Neuronal stem cell (in vitro differentiated cells): ENCODE results near the gene ADAT3.

Source experiments
- DNase-seq: peaks from one replicate; pipeline ENCODE4 v3.0.0-alpha.2; 2013; ENCODE audit warnings: low spot score
- H2AFZ ChIP-seq: one replicate; pipeline ENCODE4 v1.6.1; 2013; ENCODE audit warnings: mild to moderate bottlenecking, low read length, inconsistent platforms
- H2AK5ac ChIP-seq: 2 replicates; pipeline ENCODE4 v1.6.1; 2013; ENCODE audit warnings: low read depth, mild to moderate bottlenecking, inconsistent platforms, low read length, moderate library complexity, mixed read lengths
- H2BK120ac ChIP-seq: 2 replicates; pipeline ENCODE4 v1.6.1; 2013; ENCODE audit warnings: low read depth, mild to moderate bottlenecking, inconsistent platforms, low read length, moderate library complexity, mixed read lengths
- H2BK12ac ChIP-seq: one replicate; pipeline ENCODE4 v1.6.1; 2013; ENCODE audit warnings: low read length, inconsistent platforms
- H2BK15ac ChIP-seq: 2 replicates; pipeline ENCODE4 v1.6.1; 2013; ENCODE audit warnings: mild to moderate bottlenecking, low read length, inconsistent platforms, mixed read lengths
- H2BK5ac ChIP-seq: one replicate; pipeline ENCODE4 v1.6.1; 2013; ENCODE audit warnings: inconsistent platforms, mild to moderate bottlenecking, low read length, moderate library complexity
- H3K14ac ChIP-seq: one replicate; pipeline ENCODE4 v1.6.1; 2013; ENCODE audit warnings: low read length, inconsistent platforms
- H3K18ac ChIP-seq: 2 replicates; pipeline ENCODE4 v1.6.1; 2013; ENCODE audit warnings: low read length, inconsistent platforms
- H3K23ac ChIP-seq: 2 replicates; pipeline ENCODE4 v1.6.1; 2013; ENCODE audit warnings: low read depth, mild to moderate bottlenecking, mixed read lengths, low read length, inconsistent platforms; ENCODE audit not compliant: poor library complexity
- H3K27ac ChIP-seq: replicated peaks from 3 replicates; pipeline ENCODE4 v1.5.1; 2013; ENCODE audit warnings: low read length, inconsistent platforms
- H3K27me3 ChIP-seq, 3 experiments: 2 replicates each; pipeline ENCODE4 v1.6.1; 2013; ENCODE audit warnings: low read length in 3 of 3, mild to moderate bottlenecking in 2 of 3, inconsistent platforms in 1 of 3, low read depth in 1 of 3, mixed read lengths in 1 of 3, moderate library complexity in 1 of 3; ENCODE audit not compliant: control insufficient read depth in 3 of 3, insufficient read depth in 3 of 3
- H3K36me3 ChIP-seq, 2 donors: replicated peaks in 1 of 2; 2 replicates each; pipeline ENCODE4 v1.6.1; 2013; ENCODE audit warnings: low read length in 2 of 2; ENCODE audit not compliant: control insufficient read depth in 2 of 2, insufficient read depth in 2 of 2
- H3K4ac ChIP-seq: 2 replicates; pipeline ENCODE4 v1.6.1; 2013; ENCODE audit warnings: inconsistent platforms, mild to moderate bottlenecking, low read length, moderate library complexity
- H3K4me1 ChIP-seq, 2 donors: 1 replicate in 1 of 2; 2 replicates in 1 of 2; pipeline ENCODE4 v1.6.1; 2013; ENCODE audit warnings: low read length in 2 of 2, low read depth in 1 of 2; ENCODE audit not compliant: control insufficient read depth in 2 of 2, insufficient read depth in 1 of 2
- H3K4me2 ChIP-seq: one replicate; pipeline ENCODE4 v1.6.1; 2013; ENCODE audit warnings: mild to moderate bottlenecking, low read length, inconsistent platforms; ENCODE audit not compliant: insufficient read depth, poor library complexity, severe bottlenecking
- H3K4me3 ChIP-seq, 2 donors: 2 replicates each; pipeline ENCODE4 v1.5.1; 2013; ENCODE audit warnings: low read length in 2 of 2, mild to moderate bottlenecking in 2 of 2, inconsistent platforms in 1 of 2, moderate library complexity in 1 of 2
- H3K79me1 ChIP-seq: one replicate; pipeline ENCODE4 v1.6.1; 2013; ENCODE audit warnings: low read depth, mild to moderate bottlenecking, inconsistent platforms, low read length, moderate library complexity
- H3K9ac ChIP-seq: one replicate; pipeline ENCODE4 v1.6.1; 2013; ENCODE audit warnings: mild to moderate bottlenecking, low read depth, low read length, inconsistent platforms; ENCODE audit not compliant: poor library complexity
- H3K9me3 ChIP-seq, 2 donors: replicated peaks in 1 of 2; 2 replicates each; pipeline versions ENCODE3 to v1.6.1; 2013; ENCODE audit warnings: low read length in 2 of 2, mild to moderate bottlenecking in 2 of 2, inconsistent platforms in 1 of 2, low read depth in 1 of 2, mixed read lengths in 1 of 2, moderate library complexity in 1 of 2; ENCODE audit not compliant: control insufficient read depth in 2 of 2, insufficient read depth in 1 of 2
- H4K8ac ChIP-seq: one replicate; pipeline ENCODE4 v1.6.1; 2013; ENCODE audit warnings: low read depth, mild to moderate bottlenecking, inconsistent platforms, low read length, moderate library complexity
- H4K91ac ChIP-seq: one replicate; pipeline ENCODE4 v1.6.1; 2013; ENCODE audit warnings: low read length, low read depth, mild to moderate bottlenecking, inconsistent platforms; ENCODE audit not compliant: poor library complexity
- WGBS, 2 donors: extraction: QIAGEN DNeasy Blood & Tissue Kit; methylation state at CpG; one replicate each; pipeline ENCODE4 v1.1.7; 2013; ENCODE audit warnings: missing lambda C conversion rate in 2 of 2, mixed read lengths in 1 of 2; ENCODE audit not compliant: insufficient read length in 2 of 2, insufficient replicate concordance in 1 of 2; ENCODE audit errors: extremely low coverage in 2 of 2; 5-methylcytosine and 5-hydroxymethylcytosine counted together

The ADAT3 gene

GRCh38 chr19:1921326-1921725 is 16.1 kb downstream of the ADAT3 start:
- H3K79me1 ChIP-seq: peaks cover 2% of the 10 kb centered on the region
- no peak overlapping the region for H2BK120ac ChIP-seq
- no peak overlapping the region for H2AK5ac ChIP-seq
- H2BK15ac ChIP-seq: no peak overlapping the region
- no peaks in the 10 kb centered on the region for H3K27me3 ChIP-seq
- no peak overlapping the region for H2BK5ac ChIP-seq
- H3K9me3 ChIP-seq: peaks cover 0 to 4% of the 10 kb centered on the region in 2 donors
- DNase-seq: no peak
- no peak overlapping the region for H3K4me3 ChIP-seq
- no peak overlapping the region for H2AFZ ChIP-seq
- H3K14ac ChIP-seq: no peak overlapping the region
- H3K4ac ChIP-seq: no peak overlapping the region
- H2BK12ac ChIP-seq: no peak overlapping the region
- H3K9ac ChIP-seq: no peak overlapping the region
- no peak overlapping the region for H4K91ac ChIP-seq
- no peak overlapping the region for H4K8ac ChIP-seq
- no peak overlapping the region for H3K18ac ChIP-seq
- no CpG with 5 or more reads among the region's 19 CpGs for WGBS, 2 donors
- peaks cover 57 to 86% of the 10 kb centered on the region in 2 donors for H3K36me3 ChIP-seq
- H3K4me1 ChIP-seq: no peaks in the 10 kb centered on the region
- H3K27ac ChIP-seq: no peak overlapping the region
- no peak overlapping the region for H3K4me2 ChIP-seq
- no peak overlapping the region for H3K23ac ChIP-seq

- no peak overlapping the region for H2BK12ac ChIP-seq
- WGBS, 2 donors: no CpG with 5 or more reads among the region's 15 CpGs
- no peak for DNase-seq
These were observed 16.6 kb downstream of the ADAT3 start for GRCh38 chr19:1921825-1922224.

DNA sequence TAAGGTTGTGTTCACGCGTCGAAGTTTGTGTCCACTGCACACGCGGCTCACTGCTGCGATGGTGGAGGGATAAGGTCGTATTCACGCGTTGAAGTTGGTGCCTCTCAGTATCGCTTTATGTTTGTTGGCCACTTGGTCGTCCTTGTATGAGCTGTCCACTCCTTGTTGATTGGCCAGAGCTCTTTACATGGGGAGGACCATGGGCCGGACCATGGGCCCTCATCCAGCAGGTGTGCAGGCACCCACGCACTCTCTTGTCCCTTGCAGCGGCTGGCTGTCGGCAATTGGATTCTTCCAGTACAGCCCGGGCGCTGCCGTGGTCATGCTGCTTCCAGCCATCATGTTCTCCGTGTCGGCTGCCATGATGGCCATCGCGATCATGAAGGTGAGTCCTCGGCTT is 17.6 kb downstream of the ADAT3 start:
- Histone ChIP-seq H2BK120ac (no peak overlapping the region), H3K9me3 (peaks cover 0 to 4% of the 10 kb centered on the region in 2 donors), H4K8ac (no peak overlapping the region), H3K9ac (no peak overlapping the region), H2AFZ (no peak overlapping the region), H3K4ac (no peak overlapping the region), H2BK15ac (no peak overlapping the region), H2AK5ac (no peak overlapping the region), H3K23ac (peak overlapping the region; percentile 44), H2BK5ac (no peak overlapping the region), H3K36me3 (peaks cover 50 to 73% of the 10 kb centered on the region in 2 donors), H3K27ac (no peak overlapping the region), H3K4me1 (no peaks in the 10 kb centered on the region), H3K14ac (no peak overlapping the region), H4K91ac (no peak overlapping the region), H3K79me1 (no peaks in the 10 kb centered on the region), H3K4me3 (peak overlapping the region in 1 of 2 donors; percentile 47), H3K18ac (no peak overlapping the region), H3K27me3 (no peaks in the 10 kb centered on the region), H3K4me2 (no peak overlapping the region), H2BK12ac (no peak overlapping the region)
- no peak for DNase-seq
- WGBS, 2 donors: no CpG with 5 or more reads among the region's 23 CpGs

More at GRCh38 chr19:1921825-1922224, 16.6 kb downstream of the ADAT3 start:
- Histone ChIP-seq H3K27ac (no peak overlapping the region), H3K23ac (peak overlapping the region; percentile 37), H3K9me3 (peaks cover 0 to 4% of the 10 kb centered on the region in 2 donors), H3K27me3 (no peaks in the 10 kb centered on the region), H4K8ac (no peak overlapping the region), H3K18ac (no peak overlapping the region), H2BK5ac (no peak overlapping the region), H4K91ac (no peak overlapping the region), H2AK5ac (no peak overlapping the region), H2BK120ac (no peak overlapping the region), H2BK15ac (no peak overlapping the region), H3K4me3 (no peak overlapping the region), H3K4me2 (no peak overlapping the region), H3K9ac (no peak overlapping the region), H3K79me1 (no peaks in the 10 kb centered on the region), H3K4me1 (no peaks in the 10 kb centered on the region), H3K4ac (no peak overlapping the region), H3K36me3 (peaks cover 54 to 81% of the 10 kb centered on the region in 2 donors), H3K14ac (no peak overlapping the region), H2AFZ (no peak overlapping the region)

DNA sequence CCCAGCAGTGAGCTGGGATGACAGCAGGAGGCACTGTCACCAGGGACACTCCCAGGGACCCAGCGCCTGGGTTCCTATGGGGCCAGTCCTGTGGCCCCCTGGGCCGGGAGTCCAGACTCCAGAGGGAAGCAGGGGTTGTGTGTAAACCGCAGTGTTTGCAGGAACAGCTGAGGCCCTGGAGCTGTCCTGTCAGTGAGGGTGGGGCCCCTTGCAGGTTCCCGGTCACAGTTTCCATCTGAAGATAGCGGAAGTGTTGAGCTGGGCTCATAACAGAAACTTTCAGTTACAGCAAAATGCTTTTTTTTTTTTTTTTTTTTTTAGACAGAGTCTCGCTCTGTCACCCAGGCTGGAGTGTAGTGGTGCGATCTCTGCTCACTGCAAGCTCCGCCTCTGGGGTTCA is 18.1 kb downstream of the ADAT3 start:
- DNase-seq: no peak
- Histone ChIP-seq H3K4me2 (no peak overlapping the region), H4K8ac (no peak overlapping the region), H3K79me1 (no peaks in the 10 kb centered on the region), H3K36me3 (peaks cover 45 to 68% of the 10 kb centered on the region in 2 donors), H3K27ac (no peak overlapping the region), H3K23ac (peak overlapping the region; percentile 44), H4K91ac (no peak overlapping the region), H3K4me1 (no peaks in the 10 kb centered on the region), H2BK15ac (no peak overlapping the region), H2BK120ac (no peak overlapping the region), H2AFZ (no peak overlapping the region), H2BK12ac (no peak overlapping the region), H3K9ac (no peak overlapping the region), H3K18ac (no peak overlapping the region), H3K9me3 (peaks cover 0 to 4% of the 10 kb centered on the region in 2 donors), H2AK5ac (no peak overlapping the region), H3K4ac (no peak overlapping the region), H3K4me3 (no peak overlapping the region), H3K14ac (peak overlapping the region; percentile 21), H2BK5ac (no peak overlapping the region), H3K27me3 (no peaks in the 10 kb centered on the region)
- no CpG with 5 or more reads among the region's 8 CpGs for WGBS, 2 donors
